ENCODE data around the gene RPE65. TPM values are rescaled to one million over a fixed set of nuclear protein-coding genes. Genes with fewer than 3 reads are reported as not detected.
A peak's percentile ranks its signal among the peaks of the same experiment; 100 is the strongest.
"Not testable (repeated sequence)": the region's sequence is repeated elsewhere in the genome, so short reads cannot be mapped to it uniquely, and the experiment has no call there.

Gene RPE65
- polyA plus RNA-seq, result not detected

DNA sequence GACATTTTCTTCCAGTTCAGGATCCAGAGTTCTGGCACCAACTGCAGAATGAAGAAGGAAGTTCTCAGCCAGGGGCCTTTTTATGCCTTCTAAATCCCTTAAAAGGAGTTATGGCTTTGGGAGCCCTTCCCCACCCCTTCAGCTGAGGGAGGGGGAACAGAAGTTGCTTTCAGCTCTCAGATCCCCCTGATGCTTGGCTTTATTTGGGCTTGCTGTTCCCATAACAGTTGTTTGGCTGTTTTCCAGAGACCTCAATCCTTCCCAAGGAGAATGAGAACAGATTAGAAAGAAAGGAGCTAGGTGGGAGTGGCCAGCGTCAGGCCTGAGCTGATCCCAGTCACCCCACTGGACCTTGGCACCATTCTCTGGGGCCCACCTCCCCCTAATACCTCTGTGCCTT lies at the start of gene RPE65:
TSS of gene RPE65 (minus strand) at position 54 of the 400 bp plus-strand sequence. CDS start at position 5, 49 bp downstream.
- H3K27ac Mint-ChIP-seq, result no peak within 1 kb of the TSS
- peaks cover 0 to 4% (median 0%) of the 10 kb centered on the region in 6 donors for H3K9me3 Mint-ChIP-seq
- H3K4me3 Mint-ChIP-seq, result no peak within 1 kb of the TSS
- H3K36me3 Mint-ChIP-seq, result no peaks in the 10 kb centered on the region
- H3K27me3 Mint-ChIP-seq (ENCODE audit: low read depth in 3 of 3), result peaks cover 0 to 4% (median 0%) of the 10 kb centered on the region in 3 donors
- DNase-seq, result no peak
- no peaks in the 10 kb centered on the region for H3K4me1 Mint-ChIP-seq

DNA sequence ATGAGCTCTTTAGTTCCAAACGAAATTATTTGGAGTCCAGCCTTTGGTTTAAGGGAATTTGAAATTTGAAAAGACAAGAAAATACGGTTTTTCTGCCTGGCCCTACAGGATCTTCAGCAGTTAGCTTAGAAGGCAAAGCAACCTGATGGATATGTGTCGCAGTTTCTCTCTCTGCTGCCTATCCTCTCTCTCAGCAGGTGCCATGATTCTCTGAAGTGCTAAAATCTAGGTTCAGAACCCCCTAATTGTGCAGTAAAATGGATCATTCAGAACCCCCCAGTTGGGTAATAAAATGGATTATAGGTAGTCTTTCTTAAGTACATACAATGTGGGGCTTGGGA lies 47.6 kb upstream of the RPE65 start:
- H3K27me3 Mint-ChIP-seq (ENCODE audit: low read depth in 3 of 3), result peaks cover 0 to 2% (median 0%) of the 10 kb centered on the region in 3 donors
- H3K4me3 Mint-ChIP-seq, result peak overlapping the region; percentile 87 to 92 (median 89)
- no peak for DNase-seq
- H3K9me3 Mint-ChIP-seq, result peaks cover 0 to 5% (median 0%) of the 10 kb centered on the region in 6 donors
- H3K36me3 Mint-ChIP-seq, result no peaks in the 10 kb centered on the region
- H3K4me1 Mint-ChIP-seq, result peaks cover 43 to 53% of the 10 kb centered on the region in 2 donors
- peak overlapping the region in 3 of 6 donors; percentile 23 to 80 (median 54) for H3K27ac Mint-ChIP-seq

DNA sequence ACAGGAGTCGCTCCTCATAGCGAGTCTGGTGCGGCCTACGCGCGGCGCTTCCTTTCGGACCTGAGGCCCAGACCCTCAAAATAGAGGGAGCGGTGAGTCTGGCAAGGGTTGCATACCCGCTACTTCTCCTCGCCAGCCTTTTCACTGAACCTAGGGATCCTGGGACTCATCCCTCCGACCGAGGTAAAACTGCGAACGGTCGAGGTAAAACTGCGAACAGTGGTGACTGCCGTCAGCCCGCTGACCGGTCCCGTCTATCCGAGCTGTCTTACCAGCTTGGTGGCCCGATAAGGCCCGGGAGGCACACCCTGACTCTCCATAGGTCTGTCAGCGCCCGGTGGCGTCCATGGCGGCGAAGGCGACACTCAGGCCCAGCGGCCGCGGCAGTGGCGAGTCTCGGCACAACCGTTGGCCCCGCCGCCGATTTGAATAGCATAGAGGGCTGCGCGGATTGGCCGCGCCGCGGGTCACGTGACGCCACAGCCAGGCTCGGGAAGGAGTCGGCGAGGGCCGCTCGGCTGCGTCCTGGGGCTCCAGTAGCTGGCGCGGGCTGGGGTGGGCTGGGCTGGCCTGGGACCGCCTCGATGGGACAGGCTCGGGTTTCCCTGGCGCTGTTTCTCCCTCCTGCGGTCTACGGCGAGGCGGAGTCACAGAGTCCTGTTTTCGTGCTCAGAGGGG lies 47.1 kb upstream of the RPE65 start, which contains the start of gene DEPDC1:
TSS of gene DEPDC1 (minus strand) at position 403 of the 678 bp plus-strand sequence. CDS start at position 320, 83 bp downstream.
- H3K4me1 Mint-ChIP-seq, result peaks cover 43 to 52% of the 10 kb centered on the region in 2 donors
- peaks cover 0 to 2% (median 0%) of the 10 kb centered on the region in 3 donors for H3K27me3 Mint-ChIP-seq (ENCODE audit: low read depth in 3 of 3)
- H3K36me3 Mint-ChIP-seq, result no peaks in the 10 kb centered on the region
- peak within 1 kb of the TSS in 4 of 6 donors; percentile 19 to 80 (median 69) for H3K27ac Mint-ChIP-seq
- H3K9me3 Mint-ChIP-seq, result peaks cover 0 to 5% (median 0%) of the 10 kb centered on the region in 6 donors
- H3K4me3 Mint-ChIP-seq, result peak within 1 kb of the TSS; percentile 87 to 92 (median 89)
- DNase-seq, result peak; percentile 69 to 79 (median 78)

DNA sequence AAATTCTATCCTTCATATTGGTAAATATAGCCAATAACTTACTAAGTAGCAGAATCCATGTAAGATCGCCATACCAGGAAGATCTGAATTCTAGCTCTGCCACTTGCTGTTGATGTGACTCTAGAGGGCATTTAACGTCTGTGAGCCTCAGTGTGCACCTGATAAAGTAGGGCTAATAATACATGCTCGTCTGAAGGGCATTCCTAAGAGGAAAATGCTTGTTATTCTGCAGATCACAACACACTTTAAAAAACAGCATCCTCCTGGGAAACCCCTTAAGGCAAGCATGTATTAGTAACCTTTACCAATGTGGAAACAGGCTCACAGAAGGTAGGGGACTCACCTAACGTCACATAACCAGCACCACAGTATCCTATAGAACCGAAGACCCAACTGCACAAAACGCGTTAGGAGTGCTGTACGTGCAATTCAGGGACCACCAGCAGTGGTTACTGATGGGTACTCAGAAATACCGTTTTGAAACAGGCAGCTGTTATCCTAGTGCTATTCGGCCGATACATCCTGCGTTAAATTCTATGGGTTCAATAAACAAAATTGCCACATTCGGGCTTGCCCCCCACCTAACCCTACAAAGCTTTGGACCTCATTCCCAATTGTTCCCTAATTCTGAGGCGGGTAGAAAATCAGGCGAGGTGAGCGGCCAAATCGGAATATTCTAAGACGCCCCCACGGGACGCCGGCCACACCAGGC lies 46.4 kb upstream of the RPE65 start:
- Mint-ChIP-seq H3K27me3 (ENCODE audit: low read depth in 3 of 3) (peaks cover 0 to 2% (median 0%) of the 10 kb centered on the region in 3 donors), H3K27ac (peak overlapping the region in 4 of 6 donors; percentile 19 to 79 (median 62)), H3K4me1 (peaks cover 40 to 45% of the 10 kb centered on the region in 2 donors), H3K36me3 (no peaks in the 10 kb centered on the region), H3K9me3 (no peaks in the 10 kb centered on the region), H3K4me3 (peak overlapping the region; percentile 87 to 92 (median 89))
- DNase-seq, result peak in 1 of 3 donors; percentile 1

DNA sequence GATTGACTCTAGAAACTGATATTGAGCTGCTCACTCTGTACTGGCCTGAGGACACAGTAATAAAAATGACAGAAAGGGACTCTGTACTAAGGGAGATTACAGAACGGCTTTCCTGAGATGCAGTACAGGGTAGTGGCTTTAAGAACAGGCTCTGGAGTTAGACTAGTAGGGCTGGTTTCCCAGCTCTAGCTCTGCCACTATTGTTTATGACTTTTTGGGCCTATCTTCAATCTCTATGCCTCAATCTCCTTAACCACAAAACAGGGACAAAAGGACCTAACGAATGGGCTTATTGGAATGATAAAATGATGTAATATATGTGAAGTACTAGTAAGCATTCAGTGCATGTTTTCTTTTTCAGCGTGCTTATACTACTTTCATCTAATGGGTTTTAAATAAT lies 45.8 kb upstream of the RPE65 start:
- H3K9me3 Mint-ChIP-seq, result no peaks in the 10 kb centered on the region
- H3K4me3 Mint-ChIP-seq, result peak overlapping the region; percentile 87 to 92 (median 89)
- no peaks in the 10 kb centered on the region for H3K36me3 Mint-ChIP-seq
- H3K27ac Mint-ChIP-seq, result no peak overlapping the region
- peaks cover 40 to 45% of the 10 kb centered on the region in 2 donors for H3K4me1 Mint-ChIP-seq
- no peak for DNase-seq
- no peaks in the 10 kb centered on the region for H3K27me3 Mint-ChIP-seq (ENCODE audit: low read depth in 3 of 3)

DNA sequence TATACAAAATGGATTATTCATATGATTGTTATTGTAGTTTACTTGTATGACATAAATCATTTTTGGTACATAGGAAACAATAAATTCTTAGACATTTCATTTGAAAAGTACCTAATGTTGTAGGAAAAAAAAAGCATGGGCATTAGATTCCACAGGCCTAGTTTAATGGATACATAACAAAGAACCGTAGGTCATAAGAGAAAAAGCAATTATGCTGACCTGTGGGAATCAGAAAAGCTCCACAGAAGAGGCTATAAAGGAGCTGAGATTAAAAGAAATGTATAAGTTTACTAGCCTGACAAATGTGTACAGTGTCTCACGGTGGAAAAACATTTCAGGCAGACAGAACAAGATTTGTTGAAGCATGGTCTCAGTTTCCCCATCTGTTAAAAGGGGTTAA lies 43.4 kb upstream of the RPE65 start:
- H3K36me3 Mint-ChIP-seq, result peaks cover 0 to 5% (median 3%) of the 10 kb centered on the region in 3 donors
- H3K27me3 Mint-ChIP-seq (ENCODE audit: low read depth in 3 of 3), result no peaks in the 10 kb centered on the region
- H3K4me3 Mint-ChIP-seq, result no peak overlapping the region
- DNase-seq, result no peak
- H3K4me1 Mint-ChIP-seq, result peaks cover 28 to 46% of the 10 kb centered on the region in 2 donors
- H3K9me3 Mint-ChIP-seq, result no peaks in the 10 kb centered on the region
- H3K27ac Mint-ChIP-seq, result no peak overlapping the region

DNA sequence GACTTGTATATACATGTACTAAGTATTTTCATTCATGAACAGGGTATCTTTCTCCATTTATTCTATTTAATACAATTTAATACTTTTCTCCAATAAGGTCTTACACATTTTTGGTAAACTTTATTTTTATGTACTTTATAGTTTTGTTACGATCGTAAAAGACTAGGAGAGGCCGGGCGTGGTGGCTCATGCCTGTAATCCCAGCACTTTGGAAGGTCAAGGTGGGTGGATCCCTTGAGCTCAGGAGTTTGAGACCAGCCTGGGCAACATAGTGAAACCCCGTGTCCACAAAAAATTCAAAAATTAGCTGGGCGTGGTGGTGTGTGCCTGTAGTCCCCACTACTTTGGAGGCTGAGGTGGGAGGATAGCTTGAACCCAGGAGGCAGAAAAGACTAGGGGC lies 42.5 kb upstream of the RPE65 start:
- not testable (repeated sequence) for DNase-seq; H3K9me3 Mint-ChIP-seq; H3K36me3 Mint-ChIP-seq; H3K27me3 Mint-ChIP-seq (ENCODE audit: low read depth in 3 of 3); H3K4me3 Mint-ChIP-seq; H3K27ac Mint-ChIP-seq
- H3K4me1 Mint-ChIP-seq, result peaks cover 20 to 37% of the 10 kb centered on the region in 2 donors

DNA sequence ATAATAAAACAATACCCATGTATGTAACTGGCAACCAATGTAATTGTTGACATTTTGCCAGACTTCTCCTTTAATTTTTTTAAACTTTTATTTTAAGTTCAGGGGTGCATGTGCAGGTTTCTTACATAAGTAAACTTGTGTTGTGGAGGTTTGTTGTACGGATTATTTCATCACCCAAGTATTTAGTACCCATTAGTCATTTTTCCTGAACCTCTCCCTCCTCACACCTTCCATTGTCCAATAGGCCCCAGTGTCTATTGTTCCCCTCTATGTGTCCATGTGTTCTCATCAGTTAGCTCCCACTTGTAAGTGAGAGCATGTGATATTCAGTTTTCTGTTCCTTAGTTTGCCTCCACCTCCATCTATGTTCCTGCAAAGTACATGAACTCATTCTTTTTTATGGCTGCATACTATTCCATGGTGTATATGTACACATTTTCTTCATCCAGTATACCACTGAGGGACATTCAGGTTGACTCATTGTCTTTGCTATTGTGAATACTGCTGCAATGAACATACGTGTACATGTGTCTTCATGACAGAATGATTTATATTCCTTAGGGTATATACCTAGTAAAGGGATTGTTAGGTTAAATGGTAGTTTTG lies 40.4 kb upstream of the RPE65 start:
- Mint-ChIP-seq H3K27ac (no peak overlapping the region), H3K9me3 (peaks cover 0 to 2% (median 0%) of the 10 kb centered on the region in 6 donors)
- no peak for DNase-seq

DNA sequence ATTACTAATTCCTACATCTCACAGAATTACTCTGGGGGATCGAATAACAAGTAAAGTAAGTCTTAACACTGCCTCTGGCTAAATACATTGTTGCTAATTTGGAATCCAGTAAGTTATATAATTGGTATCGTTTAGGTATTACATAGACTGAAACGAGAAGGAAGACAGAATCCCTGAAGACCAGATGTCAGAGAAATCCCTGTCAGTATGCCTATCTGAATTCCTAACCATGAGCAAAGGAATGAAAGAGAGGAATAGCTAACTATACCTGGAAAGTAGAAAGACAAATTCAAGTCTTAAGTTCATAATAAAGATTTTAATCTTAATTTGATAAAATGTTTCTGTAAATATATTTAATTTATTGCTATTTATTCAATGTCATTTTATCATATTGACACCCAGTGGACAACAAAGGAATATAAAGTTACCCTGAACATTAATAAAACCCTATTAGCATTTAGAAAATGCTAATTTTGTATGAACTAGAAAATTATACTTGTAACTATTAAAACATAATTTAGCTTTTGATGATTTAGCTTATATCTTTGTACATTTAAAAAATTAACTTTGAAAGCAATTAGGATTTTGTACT lies 35.8 kb upstream of the RPE65 start:
- peaks cover 0 to 1% (median 0%) of the 10 kb centered on the region in 3 donors for H3K27me3 Mint-ChIP-seq (ENCODE audit: low read depth in 3 of 3)
- H3K9me3 Mint-ChIP-seq, result peaks cover 0 to 2% (median 0%) of the 10 kb centered on the region in 6 donors
- peaks cover 0 to 15% (median 11%) of the 10 kb centered on the region in 3 donors for H3K36me3 Mint-ChIP-seq
- no peak for DNase-seq
- no peak overlapping the region for H3K27ac Mint-ChIP-seq
- H3K4me1 Mint-ChIP-seq, result peaks cover 2 to 6% of the 10 kb centered on the region in 2 donors
- no peak overlapping the region for H3K4me3 Mint-ChIP-seq

More for the DNA sequence above, 40.4 kb upstream of the RPE65 start:
- Mint-ChIP-seq H3K27me3 (ENCODE audit: low read depth in 3 of 3) (no peaks in the 10 kb centered on the region), H3K36me3 (peaks cover 0 to 9% (median 3%) of the 10 kb centered on the region in 3 donors), H3K4me1 (peaks cover 3 to 17% of the 10 kb centered on the region in 2 donors), H3K4me3 (no peak overlapping the region)

DNA sequence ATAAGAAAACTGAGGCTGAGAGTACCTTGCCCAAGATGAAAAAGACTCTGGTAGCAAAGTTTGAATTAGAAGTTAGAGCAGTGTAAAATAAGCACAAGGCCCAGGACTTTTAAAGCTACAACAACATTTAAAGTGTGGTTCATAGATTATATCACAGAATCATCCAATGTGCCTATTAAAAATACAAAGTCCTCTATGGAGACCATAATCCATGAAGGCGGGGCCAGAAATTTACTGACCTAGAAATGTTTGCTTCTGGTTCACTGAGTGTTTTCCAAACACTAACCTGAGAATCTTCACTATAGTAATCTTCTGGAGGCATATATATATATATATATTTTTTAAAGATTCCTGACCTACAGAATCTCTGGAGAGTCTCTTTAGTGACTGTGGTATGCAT lies 34.9 kb upstream of the RPE65 start:
- H3K27me3 Mint-ChIP-seq (ENCODE audit: low read depth in 3 of 3), result peaks cover 0 to 1% (median 0%) of the 10 kb centered on the region in 3 donors
- no peak overlapping the region for H3K4me3 Mint-ChIP-seq
- H3K36me3 Mint-ChIP-seq, result peaks cover 0 to 11% (median 10%) of the 10 kb centered on the region in 3 donors
- H3K4me1 Mint-ChIP-seq, result peaks cover 3 to 8% of the 10 kb centered on the region in 2 donors
- peaks cover 0 to 2% (median 0%) of the 10 kb centered on the region in 6 donors for H3K9me3 Mint-ChIP-seq
- DNase-seq, result no peak
- no peak overlapping the region for H3K27ac Mint-ChIP-seq

DNA sequence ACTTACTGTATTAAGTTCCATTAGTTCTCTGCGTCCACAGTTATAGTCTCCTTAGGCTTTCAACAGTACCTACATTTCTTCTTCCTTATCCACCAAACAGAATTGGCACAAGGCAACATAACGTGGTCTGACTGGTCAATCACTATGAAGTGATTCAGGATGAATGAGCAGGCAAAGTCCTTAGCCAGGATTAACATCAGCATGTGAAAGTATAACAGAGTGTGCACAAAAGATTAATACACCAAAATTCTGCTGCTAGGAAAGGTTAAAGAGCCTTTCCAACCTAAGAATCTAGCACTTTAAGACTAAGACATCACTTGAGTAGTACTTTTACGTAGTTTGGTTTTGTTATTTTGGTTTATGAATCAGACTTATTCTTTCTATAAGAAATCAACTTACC lies 31.3 kb upstream of the RPE65 start:
- H3K4me1 Mint-ChIP-seq, result peaks cover 3 to 8% of the 10 kb centered on the region in 2 donors
- DNase-seq, result no peak
- no peak overlapping the region for H3K27ac Mint-ChIP-seq
- H3K4me3 Mint-ChIP-seq, result no peak overlapping the region
- peaks cover 0 to under 1% (median 0%) of the 10 kb centered on the region in 6 donors for H3K9me3 Mint-ChIP-seq
- peaks cover 0 to 1% (median 0%) of the 10 kb centered on the region in 3 donors for H3K27me3 Mint-ChIP-seq (ENCODE audit: low read depth in 3 of 3)
- peaks cover 0 to 18% (median 15%) of the 10 kb centered on the region in 3 donors for H3K36me3 Mint-ChIP-seq

DNA sequence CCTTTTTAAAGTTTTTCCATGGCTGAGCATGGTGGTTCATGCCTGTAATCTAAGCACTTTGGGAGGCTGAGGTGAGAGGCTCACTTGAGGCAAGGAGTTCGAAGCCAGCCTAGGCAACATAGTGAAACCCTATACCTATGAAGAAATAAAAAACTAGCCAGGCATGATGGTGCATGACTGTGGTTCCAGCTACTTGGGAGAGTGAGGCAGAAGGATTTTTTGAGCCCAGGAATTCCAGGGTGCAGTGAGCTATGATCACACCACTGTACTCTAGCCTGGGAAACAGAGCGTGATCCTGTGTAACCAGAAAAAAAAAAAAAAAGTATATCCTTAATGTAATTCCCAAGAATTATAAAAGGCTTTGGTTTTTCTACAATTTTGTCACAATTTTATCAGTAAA lies 29.7 kb upstream of the RPE65 start:
- Mint-ChIP-seq H3K9me3 (no peaks in the 10 kb centered on the region), H3K4me3 (no peak overlapping the region), H3K4me1 (peaks cover 3 to 8% of the 10 kb centered on the region in 2 donors), H3K36me3 (peaks cover 0 to 18% (median 15%) of the 10 kb centered on the region in 3 donors), H3K27me3 (ENCODE audit: low read depth in 3 of 3) (peaks cover 0 to 1% (median 0%) of the 10 kb centered on the region in 3 donors), H3K27ac (no peak overlapping the region)
- no peak for DNase-seq

DNA sequence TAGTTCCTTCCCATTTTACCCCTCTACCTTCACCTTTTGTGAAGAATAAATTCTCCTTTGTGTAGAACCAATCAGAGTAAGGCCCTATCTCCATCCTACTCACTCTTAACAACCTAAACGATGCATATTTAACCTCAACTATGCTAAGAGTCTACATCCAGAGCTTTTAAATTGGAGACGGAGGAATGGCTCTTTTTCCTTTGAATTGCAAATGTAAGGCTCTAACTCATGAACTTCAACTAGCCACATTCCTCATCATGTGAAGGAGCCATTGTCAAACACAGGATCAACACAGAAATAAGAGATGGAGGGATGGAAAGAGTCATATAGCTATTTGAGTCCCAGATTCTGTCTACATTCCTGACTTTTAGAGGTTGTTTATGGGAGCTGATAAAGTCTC lies 28.9 kb upstream of the RPE65 start:
- peaks cover 3 to 8% of the 10 kb centered on the region in 2 donors for H3K4me1 Mint-ChIP-seq
- H3K36me3 Mint-ChIP-seq, result peaks cover 4 to 20% (median 14%) of the 10 kb centered on the region in 3 donors
- H3K9me3 Mint-ChIP-seq, result peaks cover 0 to 4% (median 0%) of the 10 kb centered on the region in 6 donors
- no peak for DNase-seq
- H3K27me3 Mint-ChIP-seq (ENCODE audit: low read depth in 3 of 3), result peaks cover 0 to 3% (median 0%) of the 10 kb centered on the region in 3 donors
- no peak overlapping the region for H3K4me3 Mint-ChIP-seq
- no peak overlapping the region for H3K27ac Mint-ChIP-seq

Data from immature natural killer cell (primary cell).